HG03064 (cell line): Measurements from ENCODE around the gene ESR2.

Experiments
- ATAC-seq: cut with Tn5 transposase; IDR thresholded peaks from one replicate; pipeline ENCODE4 v1.9.1; 2021; ENCODE audit warnings: low read depth; ENCODE audit not compliant: unreplicated experiment

The ESR2 gene

DNA sequence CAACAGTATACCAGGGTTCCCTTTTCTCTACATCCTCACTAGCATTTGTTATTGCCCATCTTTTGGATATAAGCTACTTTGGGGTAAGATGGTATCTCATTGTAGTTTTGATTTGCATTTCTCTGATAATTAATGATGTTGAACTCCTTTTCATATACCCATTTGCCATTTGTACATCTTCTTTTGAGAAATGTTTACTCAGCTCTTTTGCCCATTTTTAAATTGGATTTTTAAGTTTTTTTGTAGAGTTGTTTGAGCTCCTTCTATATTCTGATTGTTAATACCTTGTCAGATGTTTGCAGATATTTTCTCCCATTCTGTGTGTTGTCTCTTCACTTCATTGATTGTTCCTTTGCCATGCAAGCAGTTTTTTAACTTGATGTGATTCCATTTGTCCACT lies 22.2 kb downstream of the ESR2 start:
- ATAC-seq: no peak

DNA sequence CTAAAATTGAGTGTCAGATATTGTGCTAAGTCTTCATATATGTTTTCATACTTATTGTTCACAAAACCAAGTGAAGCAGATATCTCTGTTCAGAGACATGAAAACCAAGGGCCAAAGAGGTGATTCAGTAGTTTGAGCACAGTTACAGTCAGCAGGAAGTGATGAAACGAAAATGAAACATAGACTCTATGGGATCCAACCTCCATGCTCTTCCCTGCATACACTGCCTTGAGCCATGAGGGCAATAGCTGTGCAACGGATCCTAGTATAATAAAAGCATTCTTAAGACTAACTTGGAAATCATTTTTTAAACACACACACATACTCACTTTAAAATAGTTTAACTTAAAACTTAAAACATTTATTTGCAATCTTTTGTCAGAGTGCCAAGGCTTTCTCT lies 27.9 kb downstream of the ESR2 start:
- no peak for ATAC-seq

DNA sequence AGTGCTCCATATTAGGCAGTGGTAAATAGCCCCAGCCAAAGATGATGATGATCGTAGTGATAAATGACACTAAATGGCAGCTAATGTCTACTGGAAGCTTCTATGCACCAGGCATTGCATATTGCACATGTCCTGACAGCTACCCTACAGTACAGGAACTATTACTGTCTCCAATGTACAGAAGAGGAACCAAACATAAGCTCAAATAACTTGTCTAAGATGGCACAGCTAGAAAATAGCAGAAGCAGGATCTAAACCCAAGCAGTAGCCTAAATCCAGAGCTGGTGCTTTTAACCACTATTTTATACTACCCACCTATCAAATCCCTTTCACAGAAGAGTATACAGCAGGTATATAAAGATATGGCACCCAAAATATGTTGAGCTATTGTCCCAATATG lies 28.9 kb downstream of the ESR2 start:
- ATAC-seq: no peak

DNA sequence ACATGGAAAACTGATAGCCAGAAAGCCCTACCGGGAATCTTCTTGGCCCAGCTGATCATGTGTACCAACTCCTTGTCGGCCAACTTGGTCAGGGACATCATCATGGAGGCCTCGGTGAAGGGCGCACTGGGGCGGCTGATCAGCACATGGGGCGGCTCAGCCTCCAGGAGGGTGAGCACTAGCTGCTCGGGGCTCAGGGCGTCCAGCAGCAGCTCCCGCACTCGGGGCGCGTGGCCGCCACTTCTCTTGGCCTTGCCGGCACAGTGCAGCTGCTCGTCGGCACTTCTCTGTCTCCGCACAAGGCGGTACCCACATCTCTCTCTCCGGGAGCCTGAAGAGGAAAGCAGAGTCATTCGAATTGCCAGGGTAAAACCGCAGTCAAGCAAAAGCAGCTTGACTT lies 33.8 kb downstream of the ESR2 start:
- ATAC-seq: no peak

DNA sequence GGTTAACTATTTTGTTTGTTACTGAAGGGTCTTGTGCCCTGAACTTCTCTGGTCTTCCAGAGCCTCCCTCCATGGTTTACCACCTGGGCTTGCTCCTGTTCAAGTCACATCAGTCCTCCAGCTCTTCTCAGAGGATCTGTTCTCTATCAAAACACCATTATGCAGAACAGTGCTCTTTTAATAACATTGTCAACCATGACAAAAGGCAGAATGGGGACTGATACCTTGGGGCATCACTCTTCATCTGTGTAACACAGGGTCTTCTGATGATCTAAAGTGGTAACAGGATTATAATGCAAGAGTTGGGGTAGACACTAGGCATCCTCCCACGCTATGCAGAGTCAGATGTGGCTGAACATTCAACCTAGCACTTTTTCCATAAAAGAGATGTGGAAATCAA lies 38.4 kb downstream of the ESR2 start:
- no peak for ATAC-seq

DNA sequence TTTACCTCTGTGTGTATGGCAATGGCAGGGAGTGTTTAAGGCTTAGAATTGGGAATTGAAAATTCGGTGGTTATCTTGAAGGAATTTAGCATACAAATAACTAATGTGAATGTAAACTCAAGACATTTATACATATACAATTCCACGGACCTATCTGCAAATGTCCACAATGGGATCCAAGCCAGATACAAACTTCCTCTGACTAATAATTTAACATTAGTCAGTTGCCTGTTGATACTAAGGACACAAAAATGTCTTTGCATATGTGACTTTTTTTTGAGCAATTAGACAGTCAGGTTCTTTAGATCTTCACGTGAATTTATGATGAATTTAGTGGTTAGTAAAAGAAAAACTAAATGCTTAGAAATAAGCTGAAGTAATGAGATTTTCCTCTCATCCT lies 40.5 kb downstream of the ESR2 start:
- no peak for ATAC-seq

DNA sequence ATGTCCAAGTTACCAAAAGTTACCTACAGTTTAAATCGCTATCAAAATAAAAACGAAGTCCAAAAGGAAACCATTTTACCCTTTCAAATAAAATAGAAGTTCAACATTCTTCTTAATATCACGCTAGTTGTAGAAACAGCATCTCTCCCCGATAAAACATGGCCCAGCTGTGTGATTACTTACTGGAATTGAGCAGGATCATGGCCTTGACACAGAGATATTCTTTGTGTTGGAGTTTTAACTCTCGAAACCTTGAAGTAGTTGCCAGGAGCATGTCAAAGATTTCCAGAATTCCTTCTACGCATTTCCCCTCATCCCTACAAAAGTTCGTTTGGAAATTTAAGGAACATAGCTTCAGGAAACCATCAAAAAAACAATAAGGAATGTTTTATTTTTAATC lies 44.8 kb downstream of the ESR2 start:
- ATAC-seq: no peak

DNA sequence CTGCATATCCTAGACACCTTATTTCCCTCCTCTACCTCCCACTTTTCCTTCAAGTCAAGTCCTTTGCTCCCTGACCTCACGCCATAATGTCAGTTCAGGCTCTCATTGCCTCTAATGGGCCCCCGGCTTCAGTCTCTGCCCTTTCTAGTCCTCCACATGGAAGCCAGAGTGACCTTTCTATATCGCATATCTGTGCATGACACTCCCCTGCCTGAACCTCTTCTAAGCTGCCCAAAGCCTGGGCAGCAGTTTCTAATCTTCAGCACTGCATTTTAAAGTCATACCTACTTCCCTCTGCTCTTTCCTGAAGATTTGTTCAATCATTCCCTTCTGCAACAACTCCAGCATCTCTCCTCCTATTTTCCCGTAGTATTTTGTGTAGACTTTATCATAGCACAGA lies 45.5 kb downstream of the ESR2 start:
- no peak for ATAC-seq

DNA sequence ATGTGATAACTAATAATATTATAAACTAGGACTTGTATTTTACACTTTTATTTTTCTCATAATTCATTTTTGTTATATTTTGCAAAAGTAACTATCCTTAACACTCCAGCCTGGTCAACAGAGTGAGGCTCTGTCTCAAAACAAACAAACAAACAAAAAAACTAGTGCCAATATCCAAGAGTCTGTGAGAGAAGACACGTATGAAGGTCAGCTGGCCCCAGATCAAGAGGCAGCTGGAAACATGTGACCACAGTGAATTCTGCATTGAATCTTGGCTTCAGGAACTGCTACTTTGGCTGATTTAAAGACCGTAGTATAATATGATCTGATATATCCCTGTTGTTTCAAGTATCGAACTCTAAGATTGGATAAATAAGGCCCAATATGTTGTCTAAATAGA lies 47.0 kb downstream of the ESR2 start:
- ATAC-seq: no peak

DNA sequence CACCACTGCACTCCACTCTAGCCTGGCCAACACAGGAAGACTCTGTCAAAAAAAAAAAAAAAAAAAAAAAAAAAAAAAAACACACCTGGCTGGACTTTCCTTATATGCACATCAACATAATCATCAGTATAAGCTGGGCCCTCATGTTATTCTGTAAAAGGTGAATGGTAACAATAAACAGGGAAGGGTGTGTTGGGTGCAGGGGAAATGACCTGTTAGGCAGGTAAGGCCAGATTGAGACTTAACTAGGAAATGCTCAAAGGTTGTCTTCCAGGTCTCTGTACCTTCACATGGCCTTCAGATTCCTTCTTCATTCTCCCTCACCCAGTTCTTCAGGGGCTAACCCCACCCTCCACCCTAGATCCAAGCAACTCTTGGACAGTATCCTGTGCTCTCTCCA lies 47.5 kb downstream of the ESR2 start:
- ATAC-seq: no peak

DNA sequence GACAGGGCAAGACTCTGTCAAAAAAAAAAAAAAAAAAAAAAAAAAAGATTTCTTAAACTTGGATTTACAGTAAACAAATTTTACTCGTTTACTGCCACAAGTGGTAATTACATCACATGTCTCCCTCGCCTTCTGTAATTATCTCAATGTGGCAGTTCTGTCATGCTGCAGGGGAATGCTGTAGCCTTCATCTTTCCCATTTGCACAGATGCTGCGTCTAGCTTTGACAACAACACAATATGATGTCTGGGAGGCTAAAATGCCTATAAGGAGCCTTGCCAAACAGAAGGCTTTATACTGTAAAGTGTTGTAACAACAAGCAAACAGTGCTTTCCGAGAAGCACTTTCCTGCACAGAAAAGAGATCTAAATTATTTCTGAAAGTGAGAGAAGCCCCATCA lies 48.7 kb downstream of the ESR2 start:
- ATAC-seq: no peak

DNA sequence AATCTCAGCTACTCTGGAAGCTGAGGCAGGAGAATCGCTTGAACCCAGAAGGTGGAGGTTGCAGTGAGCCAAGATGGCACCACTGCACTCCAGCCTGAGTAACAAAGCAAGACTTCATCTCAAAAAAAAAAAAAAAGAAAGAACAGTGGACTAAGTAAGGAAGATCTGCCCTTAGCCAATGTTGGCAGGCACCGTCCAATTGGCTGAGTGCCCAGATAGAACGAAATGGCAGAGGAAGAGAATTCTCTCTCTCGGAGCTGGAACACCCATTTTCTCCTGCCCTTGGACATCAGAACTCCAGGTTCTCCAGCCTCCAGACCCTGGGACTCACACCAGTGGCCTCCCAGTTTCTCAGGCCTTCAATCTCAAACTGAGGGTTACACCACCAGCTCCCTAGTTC lies 49.9 kb downstream of the ESR2 start:
- no peak for ATAC-seq

DNA sequence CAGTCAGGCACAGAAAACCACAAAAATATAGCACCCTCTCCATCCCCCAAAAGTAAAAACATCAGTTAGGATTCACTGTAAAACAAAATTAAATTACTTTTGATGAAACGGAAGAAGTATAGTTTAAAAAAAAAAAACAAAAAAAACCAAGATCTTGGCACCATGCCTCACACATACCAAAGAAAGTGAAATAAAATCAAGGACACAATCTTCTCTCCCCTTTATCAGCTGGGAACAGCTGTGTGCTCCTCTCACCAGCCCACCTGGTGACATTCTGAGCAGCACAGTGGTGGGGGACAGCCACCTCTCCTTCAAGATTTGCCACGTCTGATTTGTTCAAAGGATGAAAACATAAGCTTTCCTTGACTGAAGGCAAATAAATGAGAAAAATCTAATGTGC lies 55.5 kb downstream of the ESR2 start:
- ATAC-seq: no peak

DNA sequence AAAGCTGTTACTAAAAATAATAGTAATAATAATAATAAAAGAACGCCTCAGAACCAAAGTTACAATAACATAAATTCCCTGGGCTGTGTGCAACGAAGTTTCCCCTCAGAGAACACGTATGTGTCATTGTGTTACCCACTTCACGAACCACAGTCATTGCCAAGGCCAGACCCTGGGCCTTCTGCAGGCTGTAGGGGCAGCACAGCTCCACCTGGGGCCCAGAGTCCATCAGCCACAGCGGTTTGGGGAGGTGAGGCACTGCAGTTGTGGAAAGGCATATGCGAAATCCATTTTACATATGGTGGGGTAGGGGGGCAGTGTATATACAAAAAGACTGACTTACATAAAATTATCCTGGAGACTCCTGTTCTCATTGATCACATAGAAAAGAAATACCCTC lies 56.1 kb downstream of the ESR2 start:
- ATAC-seq: no peak

DNA sequence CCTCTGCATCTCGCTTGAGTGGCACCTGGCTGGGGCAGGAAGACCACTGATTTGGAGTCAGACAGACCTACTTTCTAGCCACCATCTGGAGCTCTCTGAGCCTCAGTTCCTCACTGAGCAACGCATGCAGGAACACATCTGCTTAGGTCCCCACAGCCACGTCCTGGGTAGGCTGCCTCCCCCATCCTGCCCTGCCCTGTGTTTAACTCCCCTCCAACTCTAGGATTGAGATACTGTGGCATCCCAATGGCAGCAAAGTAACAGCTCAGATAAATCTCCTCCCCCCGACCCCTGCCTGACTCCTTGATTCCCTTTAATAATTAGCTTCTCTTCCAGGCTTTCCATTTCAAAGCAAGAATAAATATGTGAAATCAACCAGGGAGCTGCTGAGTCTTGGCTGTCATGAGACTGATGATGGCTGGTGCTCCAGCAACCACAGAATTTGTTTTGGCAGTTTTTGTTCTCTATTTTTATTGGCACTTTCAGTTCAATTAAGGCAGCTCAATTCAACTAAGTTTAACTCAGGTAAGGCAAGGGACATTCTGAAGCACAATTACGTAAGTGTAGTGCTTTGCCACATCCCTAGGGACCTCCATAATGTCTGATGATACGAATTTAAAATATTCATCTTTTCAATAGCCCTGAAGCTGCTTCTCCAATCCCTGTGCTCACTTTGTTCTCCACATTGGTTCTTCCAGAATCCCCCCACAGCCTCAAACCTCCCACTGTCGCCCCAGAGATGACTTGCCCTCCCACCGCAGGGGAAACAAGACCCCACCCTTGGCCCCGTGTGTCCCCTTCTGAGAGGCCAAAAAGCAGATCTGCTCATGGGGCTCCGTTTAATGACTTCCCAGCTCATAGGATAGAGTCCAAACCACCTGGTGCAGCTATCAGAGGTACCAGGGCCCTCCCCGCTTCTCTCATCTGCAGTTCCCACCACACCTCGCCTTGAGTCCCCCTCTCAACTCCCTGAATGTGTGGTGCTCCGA lies 58.2 kb downstream of the ESR2 start:
- ATAC-seq: peak; percentile 71

DNA sequence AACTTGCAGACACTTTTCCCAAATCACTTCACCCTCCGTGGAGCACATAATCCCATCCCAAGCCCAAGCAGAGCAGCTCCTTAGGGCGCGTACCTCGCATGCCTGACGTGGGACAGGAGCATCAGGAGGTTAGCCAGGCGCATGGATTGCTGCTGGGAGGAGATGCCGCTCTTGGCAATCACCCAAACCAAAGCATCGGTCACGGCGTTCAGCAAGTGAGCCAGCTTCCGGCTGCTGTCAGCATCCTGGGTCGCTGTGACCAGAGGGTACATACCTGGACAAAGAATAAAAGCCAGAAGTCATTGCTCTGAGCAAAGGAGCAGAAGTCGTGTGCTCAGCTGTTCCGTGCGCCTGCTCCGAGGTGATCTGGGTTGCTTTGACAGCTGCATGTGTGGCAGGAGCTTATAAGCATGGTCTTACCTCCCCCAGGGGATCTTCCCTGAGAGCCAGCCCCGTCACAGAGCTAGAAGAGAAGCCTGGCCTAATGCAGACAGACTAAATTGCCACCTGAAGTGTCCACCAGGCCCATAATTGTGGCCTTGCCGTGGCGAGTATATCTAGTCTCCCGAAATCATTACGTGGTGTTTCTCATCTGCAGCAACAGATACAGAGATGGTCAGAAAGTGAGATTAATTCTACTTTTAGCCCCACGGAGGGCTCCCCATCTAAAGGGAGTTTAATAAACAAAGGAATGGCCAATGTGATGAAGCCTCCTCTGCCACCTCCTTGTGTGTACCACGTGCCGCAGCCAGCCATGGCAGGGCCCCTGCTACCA lies 59.1 kb downstream of the ESR2 start:
- no peak for ATAC-seq

DNA sequence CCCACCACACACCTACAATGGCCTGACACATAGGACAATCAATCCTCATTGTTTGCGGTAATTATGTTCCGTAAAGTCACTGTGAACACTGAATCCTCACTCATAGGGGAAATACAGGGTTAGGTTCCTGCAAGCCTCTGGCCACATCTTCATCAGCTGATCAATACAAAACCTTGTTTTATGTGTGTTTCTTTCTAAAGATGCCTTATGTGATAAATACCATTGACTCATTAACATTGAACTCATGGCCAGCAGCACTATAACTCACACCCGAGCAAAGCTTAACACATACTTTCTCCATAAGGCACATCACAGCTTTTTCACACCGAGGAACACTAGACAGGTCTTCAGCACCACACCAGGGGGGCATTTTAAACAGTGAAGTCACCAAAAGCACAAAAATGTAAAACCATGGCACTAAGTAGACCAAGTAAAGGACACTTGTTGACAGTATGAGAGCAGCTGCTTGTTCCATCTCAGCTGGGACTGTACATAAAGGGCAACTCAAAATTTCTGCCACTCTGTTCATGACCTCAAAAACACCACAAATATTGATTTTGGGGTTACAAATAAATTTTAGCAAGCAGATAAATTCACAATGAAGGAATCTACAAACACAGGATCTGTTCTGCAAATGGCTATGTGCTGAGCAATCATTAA lies 60.5 kb downstream of the ESR2 start:
- no peak for ATAC-seq

DNA sequence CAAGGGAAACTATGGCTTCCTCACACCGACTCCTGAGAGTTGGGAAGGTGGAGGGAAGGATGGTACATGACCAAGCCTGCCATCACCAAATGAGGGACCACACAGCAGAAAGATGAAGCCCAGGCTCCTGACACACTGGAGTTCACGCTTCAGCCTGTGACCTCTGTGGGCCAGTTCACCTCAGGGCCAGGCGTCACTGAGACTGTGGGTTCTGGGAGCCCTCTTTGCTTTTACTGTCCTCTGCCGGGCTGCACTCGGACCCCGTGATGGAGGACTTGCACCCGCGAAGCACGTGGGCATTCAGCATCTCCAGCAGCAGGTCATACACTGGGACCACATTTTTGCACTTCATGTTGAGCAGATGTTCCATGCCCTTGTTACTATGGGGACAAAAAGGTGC lies 61.2 kb downstream of the ESR2 start:
- ATAC-seq: no peak

DNA sequence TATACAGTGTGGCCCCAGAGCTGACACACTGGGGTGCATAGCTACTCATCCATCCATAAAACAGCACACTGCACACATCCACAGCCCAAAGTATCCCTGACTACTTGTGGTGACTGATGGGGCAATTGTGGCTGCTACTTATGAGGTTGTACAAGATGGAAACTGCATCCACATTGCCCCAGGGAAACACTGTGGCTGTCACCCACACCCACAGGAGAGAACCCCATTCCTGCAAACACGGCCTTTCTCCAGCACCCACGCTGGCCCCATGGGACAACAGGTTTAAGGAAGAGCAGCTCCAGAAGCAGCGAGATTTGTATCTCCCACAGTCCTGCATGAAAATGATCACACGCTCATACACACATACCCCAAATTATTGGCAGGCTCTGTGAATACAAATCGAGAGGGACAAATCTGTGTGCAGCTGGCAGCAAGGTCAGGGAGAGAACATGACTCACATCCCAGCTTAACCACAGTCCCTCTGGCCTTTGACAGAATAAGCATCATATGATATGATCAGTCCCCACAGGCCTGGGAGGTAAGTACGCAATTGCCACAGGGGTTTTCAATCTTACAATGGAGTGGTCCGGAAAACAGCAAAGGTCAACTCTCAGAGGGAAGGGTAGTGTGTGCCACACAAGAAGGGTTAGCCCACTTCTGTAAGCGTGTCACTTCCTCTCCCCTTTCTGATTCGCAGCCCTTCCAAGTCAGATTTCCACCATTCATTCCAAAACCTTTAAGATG lies 61.9 kb downstream of the ESR2 start:
- no peak for ATAC-seq

DNA sequence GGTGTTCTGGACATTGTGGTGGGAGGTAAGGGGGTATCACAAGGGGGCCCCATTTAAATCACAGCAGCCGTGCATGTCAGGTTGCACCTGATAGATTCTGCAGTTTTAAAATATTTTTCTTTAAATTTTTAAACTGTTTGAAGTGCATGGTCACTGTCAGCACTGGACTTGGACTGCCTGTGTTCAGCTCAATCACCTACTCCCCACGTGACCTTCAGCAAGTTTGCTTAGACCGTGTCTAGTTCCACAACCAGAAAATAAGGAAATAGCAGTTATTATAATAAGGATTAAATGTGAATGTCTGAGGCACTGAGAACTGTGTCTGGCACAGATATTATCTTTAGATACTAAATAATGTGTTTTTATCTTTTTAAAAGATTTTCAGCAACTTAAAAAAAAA lies 64.7 kb downstream of the ESR2 start:
- ATAC-seq: no peak

DNA sequence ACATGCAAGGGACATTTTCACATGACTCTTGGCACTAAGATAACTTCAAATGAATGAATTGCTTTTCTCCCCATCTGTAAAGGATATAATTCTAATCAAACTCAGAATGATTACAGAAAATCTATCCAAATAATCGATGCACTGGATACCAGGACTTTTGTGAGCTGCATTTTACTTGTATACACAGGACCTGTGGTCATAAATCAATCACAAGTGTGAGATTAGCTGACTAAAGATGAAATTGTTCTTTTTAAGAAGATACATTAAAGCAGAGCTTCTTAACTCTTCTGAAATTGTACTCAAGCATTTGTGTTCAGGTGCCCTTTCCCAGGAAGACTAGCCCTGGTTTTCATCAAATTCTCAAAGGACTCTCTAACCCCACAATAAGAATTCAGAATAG lies 66.3 kb downstream of the ESR2 start:
- no peak for ATAC-seq
